ENCODE measurements around the gene NECTIN2. TPM values are rescaled to one million over a fixed set of nuclear protein-coding genes. Genes with fewer than 3 reads are reported as not detected.

Gene NECTIN2
- total and polyA plus RNA-seq, 2 donors from 2014 or later = 110 to 111 TPM

- no peak overlapping the region for H3K27ac ChIP-seq (ENCODE audit: low read depth in 2 of 2, low read length in 2 of 2)
- no peak for FAIRE-seq
- no peak for TF ChIP-seq CTCF (IDR thresholded peaks at IDR 0.05; ENCODE audit: borderline replicate concordance, extremely low read depth, insufficient read depth)
- H3K4me1 ChIP-seq (ENCODE audit: control insufficient read depth in 2 of 3, insufficient read depth in 2 of 3, low read depth in 1 of 3, low read length in 3 of 3) = no peaks in the 10 kb centered on the region
- H3K36me3 ChIP-seq (ENCODE audit: control insufficient read depth in 2 of 3, insufficient read depth in 3 of 3, low read length in 3 of 3) = no peaks in the 10 kb centered on the region
- H3K9ac ChIP-seq (ENCODE audit: low read length in 3 of 3) = no peak overlapping the region
- intact Hi-C loops (cut with DNase I) = no loop called here
- no peak for DNase-seq
- H3K27me3 ChIP-seq (ENCODE audit: control insufficient read depth, insufficient read depth, low read length) = no peaks in the 10 kb centered on the region
- H3K9me3 ChIP-seq (ENCODE audit: control insufficient read depth in 2 of 3, insufficient read depth in 1 of 3, low read length in 3 of 3) = no peaks in the 10 kb centered on the region
- no peak overlapping the region for H3K4me3 ChIP-seq (ENCODE audit: low read length in 3 of 3)
These were observed 81.6 kb downstream of the NECTIN2 start for GRCh38 chr19:44927746-44928145.

- no peak overlapping the region for H3K27ac ChIP-seq (ENCODE audit: low read depth in 2 of 2, low read length in 2 of 2)
- DNase-seq (no peak), FAIRE-seq (no peak)
- TF ChIP-seq CTCF (IDR thresholded peaks at IDR 0.05; ENCODE audit: borderline replicate concordance, extremely low read depth, insufficient read depth) = no peak
- H3K4me3 ChIP-seq (ENCODE audit: low read length in 3 of 3) = no peak overlapping the region
- H3K27me3 ChIP-seq (ENCODE audit: control insufficient read depth, insufficient read depth, low read length) = no peaks in the 10 kb centered on the region
- no peak overlapping the region for H3K9ac ChIP-seq (ENCODE audit: low read length in 3 of 3)
- no peaks in the 10 kb centered on the region for H3K36me3 ChIP-seq (ENCODE audit: control insufficient read depth in 2 of 3, insufficient read depth in 3 of 3, low read length in 3 of 3)
- no peaks in the 10 kb centered on the region for H3K4me1 ChIP-seq (ENCODE audit: control insufficient read depth in 2 of 3, insufficient read depth in 2 of 3, low read depth in 1 of 3, low read length in 3 of 3)
- intact Hi-C loops (cut with DNase I) = no loop called here
- H3K9me3 ChIP-seq (ENCODE audit: control insufficient read depth in 2 of 3, insufficient read depth in 1 of 3, low read length in 3 of 3) = no peaks in the 10 kb centered on the region
These were observed 84.0 kb downstream of the NECTIN2 start for GRCh38 chr19:44930088-44930487.

- intact Hi-C loops (cut with DNase I) = no loop called here
- Histone ChIP-seq H3K27me3 (ENCODE audit: control insufficient read depth, insufficient read depth, low read length) (no peaks in the 10 kb centered on the region), H3K36me3 (ENCODE audit: control insufficient read depth in 2 of 3, insufficient read depth in 3 of 3, low read length in 3 of 3) (no peaks in the 10 kb centered on the region), H3K27ac (ENCODE audit: low read depth in 2 of 2, low read length in 2 of 2) (no peak overlapping the region), H3K9me3 (ENCODE audit: control insufficient read depth in 2 of 3, insufficient read depth in 1 of 3, low read length in 3 of 3) (no peaks in the 10 kb centered on the region), H3K4me1 (ENCODE audit: control insufficient read depth in 2 of 3, insufficient read depth in 2 of 3, low read depth in 1 of 3, low read length in 3 of 3) (peaks cover 0 to 2% (median 0%) of the 10 kb centered on the region in 3 donors), H3K4me3 (ENCODE audit: low read length in 3 of 3) (no peak overlapping the region), H3K9ac (ENCODE audit: low read length in 3 of 3) (no peak overlapping the region)
- DNase-seq = no peak
- no peak for TF ChIP-seq CTCF (IDR thresholded peaks at IDR 0.05; ENCODE audit: borderline replicate concordance, extremely low read depth, insufficient read depth)
- no peak for FAIRE-seq
These were observed 85.4 kb downstream of the NECTIN2 start for GRCh38 chr19:44931541-44931940.

Other genes starting within 250 kb of the NECTIN2 start
- gene IGSF23, start 232.7 kb upstream of the NECTIN2 start, total RNA-seq = not detected
- not detected for gene IGSF23, start 232.7 kb upstream of the NECTIN2 start, polyA plus RNA-seq (ENCODE audit: insufficient read depth, low read depth, low replicate concordance)
- 36.4 TPM for gene PVR, start 202.4 kb upstream of the NECTIN2 start, total RNA-seq
- 20.7 TPM for gene PVR, start 202.4 kb upstream of the NECTIN2 start, polyA plus RNA-seq (ENCODE audit: insufficient read depth, low read depth, low replicate concordance)
- gene CEACAM19, start 174.8 kb upstream of the NECTIN2 start, total RNA-seq = 5.1 TPM
- 5.5 TPM for gene CEACAM19, start 174.8 kb upstream of the NECTIN2 start, polyA plus RNA-seq (ENCODE audit: insufficient read depth, low read depth, low replicate concordance)
- not detected for gene CEACAM16, start 147.1 kb upstream of the NECTIN2 start, total RNA-seq
- gene CEACAM16, start 147.1 kb upstream of the NECTIN2 start, polyA plus RNA-seq (ENCODE audit: insufficient read depth, low read depth, low replicate concordance) = not detected
- gene BCL3, start 97.6 kb upstream of the NECTIN2 start, total RNA-seq = 86.8 TPM
- gene BCL3, start 97.6 kb upstream of the NECTIN2 start, polyA plus RNA-seq (ENCODE audit: insufficient read depth, low read depth, low replicate concordance) = 23.2 TPM
- 11.5 TPM for gene CBLC, start 68.4 kb upstream of the NECTIN2 start, total RNA-seq
- gene CBLC, start 68.4 kb upstream of the NECTIN2 start, polyA plus RNA-seq (ENCODE audit: insufficient read depth, low read depth, low replicate concordance) = 8.2 TPM
- gene BCAM, start 37.2 kb upstream of the NECTIN2 start, total RNA-seq = 748 TPM
- 671 TPM for gene BCAM, start 37.2 kb upstream of the NECTIN2 start, polyA plus RNA-seq (ENCODE audit: insufficient read depth, low read depth, low replicate concordance)
- 45.4 TPM for gene TOMM40, start 45.0 kb downstream of the NECTIN2 start, total RNA-seq
- 51.5 TPM for gene TOMM40, start 45.0 kb downstream of the NECTIN2 start, polyA plus RNA-seq (ENCODE audit: insufficient read depth, low read depth, low replicate concordance)
- 122 TPM for gene APOE, start 59.5 kb downstream of the NECTIN2 start, total RNA-seq
- gene APOE, start 59.5 kb downstream of the NECTIN2 start, polyA plus RNA-seq (ENCODE audit: insufficient read depth, low read depth, low replicate concordance) = 2,837 TPM
- 11.8 TPM for gene APOC1, start 68.3 kb downstream of the NECTIN2 start, total RNA-seq
- 16.7 TPM for gene APOC1, start 68.3 kb downstream of the NECTIN2 start, polyA plus RNA-seq (ENCODE audit: insufficient read depth, low read depth, low replicate concordance)
- gene APOC4, start 95.9 kb downstream of the NECTIN2 start, total RNA-seq = not detected
- gene APOC4, start 95.9 kb downstream of the NECTIN2 start, polyA plus RNA-seq (ENCODE audit: insufficient read depth, low read depth, low replicate concordance) = not detected
- 1.6 TPM for gene APOC2, start 99.8 kb downstream of the NECTIN2 start, total RNA-seq
- 25.0 TPM for gene APOC2, start 99.8 kb downstream of the NECTIN2 start, polyA plus RNA-seq (ENCODE audit: insufficient read depth, low read depth, low replicate concordance)
- gene CLPTM1, start 109.1 kb downstream of the NECTIN2 start, total RNA-seq = 107 TPM
- 142 TPM for gene CLPTM1, start 109.1 kb downstream of the NECTIN2 start, polyA plus RNA-seq (ENCODE audit: insufficient read depth, low read depth, low replicate concordance)
- gene RELB, start 155.2 kb downstream of the NECTIN2 start, total RNA-seq = 30.6 TPM
- 10.3 TPM for gene RELB, start 155.2 kb downstream of the NECTIN2 start, polyA plus RNA-seq (ENCODE audit: insufficient read depth, low read depth, low replicate concordance)
- gene CLASRP, start 192.7 kb downstream of the NECTIN2 start, total RNA-seq = 83.6 TPM
- 38.0 TPM for gene CLASRP, start 192.7 kb downstream of the NECTIN2 start, polyA plus RNA-seq (ENCODE audit: insufficient read depth, low read depth, low replicate concordance)
- 2.1 TPM for gene ZNF296, start 230.2 kb downstream of the NECTIN2 start, total RNA-seq
- gene ZNF296, start 230.2 kb downstream of the NECTIN2 start, polyA plus RNA-seq (ENCODE audit: insufficient read depth, low read depth, low replicate concordance) = 1.2 TPM
- gene GEMIN7, start 233.0 kb downstream of the NECTIN2 start, total RNA-seq = 17.2 TPM
- 32.2 TPM for gene GEMIN7, start 233.0 kb downstream of the NECTIN2 start, polyA plus RNA-seq (ENCODE audit: insufficient read depth, low read depth, low replicate concordance)
- gene PPP1R37, start 246.9 kb downstream of the NECTIN2 start, total RNA-seq = 33.0 TPM
- 21.6 TPM for gene PPP1R37, start 246.9 kb downstream of the NECTIN2 start, polyA plus RNA-seq (ENCODE audit: insufficient read depth, low read depth, low replicate concordance)

Measured in kidney (tissue), 14 donors.